ENCODE measurements around the gene CACNG7.
"Not testable (repeated sequence)": the region's sequence is repeated elsewhere in the genome, so short reads cannot be mapped to it uniquely, and the experiment has no call there.

Gene CACNG7

GRCh38 chr19:53906211-53907192, 2.6 kb upstream of the CACNG7 start:
- no peak for DNase-seq

DNA sequence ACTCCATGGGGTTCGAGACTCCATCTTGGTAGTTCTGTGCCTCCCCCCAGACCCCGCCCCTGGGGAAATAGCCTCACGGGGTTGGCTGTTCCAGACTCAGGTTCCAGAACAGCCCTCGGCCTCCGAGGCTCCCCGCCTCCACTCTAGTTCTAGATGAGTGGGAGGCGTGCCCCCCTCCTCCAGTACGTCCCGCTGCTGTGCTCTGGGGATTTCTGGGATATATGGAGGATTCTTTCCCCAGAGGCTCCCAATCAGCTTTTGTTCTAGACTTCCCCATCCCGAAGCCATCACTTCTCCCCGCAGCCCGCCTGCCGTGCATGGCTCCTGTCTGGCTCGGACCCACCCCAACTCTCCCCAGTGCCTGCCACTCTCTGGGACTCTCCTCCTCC, 1.9 kb upstream of the CACNG7 start:
- DNase-seq = no peak

DNA sequence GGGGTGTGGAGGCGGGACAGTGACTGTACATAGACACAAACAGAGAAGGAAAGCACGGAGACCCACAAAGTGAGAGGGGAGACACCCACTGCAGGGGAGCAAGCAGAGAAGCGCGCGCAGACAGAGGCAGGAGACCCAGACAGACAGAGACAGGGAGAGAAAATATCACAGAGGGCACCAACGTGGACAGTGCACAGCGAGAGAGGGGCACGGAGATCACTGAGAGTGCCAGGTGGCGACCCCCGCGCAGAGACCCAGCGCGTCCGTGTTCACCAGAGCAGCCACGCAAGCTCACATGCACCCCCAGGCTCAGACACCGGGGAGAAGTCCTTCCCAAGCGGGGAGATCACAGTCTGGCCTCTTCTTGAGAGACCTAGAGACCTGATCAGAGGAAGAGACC, 1.4 kb upstream of the CACNG7 start:
- no peak for DNase-seq

DNA sequence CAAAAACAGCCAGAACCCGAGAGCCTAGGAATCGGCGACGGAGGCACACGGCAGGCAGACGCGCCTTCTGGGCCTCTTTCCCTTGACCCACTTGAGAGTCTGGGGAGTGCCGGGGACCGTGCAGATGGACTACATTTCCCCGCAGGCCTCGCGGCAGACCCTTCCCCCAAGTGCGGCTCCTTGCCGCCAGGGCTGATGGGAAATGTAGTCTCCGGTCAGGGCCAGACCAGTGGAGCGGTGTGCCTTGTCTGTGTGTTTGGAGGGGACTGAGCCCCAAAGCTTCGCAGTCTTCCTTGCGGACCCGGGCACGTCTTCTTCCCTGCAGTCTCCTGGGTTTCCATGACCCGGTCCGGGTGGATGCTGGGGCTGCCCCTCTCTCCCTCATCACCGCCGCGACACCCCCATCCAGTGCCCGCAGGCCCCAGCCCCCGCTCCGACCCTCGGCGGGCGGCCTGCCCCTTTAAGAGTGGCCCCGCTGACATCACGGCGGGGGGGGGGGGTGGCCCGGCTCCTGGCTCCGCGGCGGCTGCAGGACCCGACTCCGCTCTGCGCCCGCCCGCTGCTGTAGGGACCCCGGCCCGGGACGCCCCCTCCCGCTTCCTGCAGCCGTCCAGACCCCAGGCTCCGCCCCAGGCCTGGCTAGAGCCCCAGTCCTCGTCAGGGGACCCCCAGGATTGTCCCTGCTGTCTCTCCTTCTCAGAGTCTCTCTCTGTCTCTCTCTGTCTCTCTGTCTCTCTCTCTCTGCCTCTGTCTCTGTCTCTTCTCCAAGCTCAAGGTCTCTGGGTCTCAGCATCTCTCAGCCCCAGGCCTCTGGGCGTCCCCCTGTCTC, 758 bp upstream of the CACNG7 start:
- no peak for DNase-seq

GRCh38 chr19:53909471-53910169, 542 bp downstream of the CACNG7 start:
- DNase-seq = no peak

DNA sequence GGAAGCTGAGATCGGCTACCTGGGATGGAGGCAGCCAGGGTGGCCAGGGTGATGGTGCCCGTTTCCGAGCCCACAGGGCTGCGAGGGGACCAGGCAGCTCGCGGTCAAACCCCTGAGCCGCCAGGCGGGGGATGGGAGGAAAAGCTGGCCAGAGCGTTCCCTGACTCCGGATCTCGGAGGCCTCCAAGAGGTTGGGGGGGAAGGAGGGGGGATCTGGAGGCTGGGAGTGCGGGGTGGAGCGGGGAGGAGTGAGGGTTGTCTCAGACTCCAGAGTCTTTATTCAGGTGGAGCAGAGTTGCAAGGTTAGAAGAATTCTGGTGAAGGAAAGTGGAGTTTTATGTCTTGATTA, 1.1 kb downstream of the CACNG7 start:
- DNase-seq = no peak

GRCh38 chr19:53912653-53913052, 3.6 kb downstream of the CACNG7 start:
- no peak for DNase-seq

DNA sequence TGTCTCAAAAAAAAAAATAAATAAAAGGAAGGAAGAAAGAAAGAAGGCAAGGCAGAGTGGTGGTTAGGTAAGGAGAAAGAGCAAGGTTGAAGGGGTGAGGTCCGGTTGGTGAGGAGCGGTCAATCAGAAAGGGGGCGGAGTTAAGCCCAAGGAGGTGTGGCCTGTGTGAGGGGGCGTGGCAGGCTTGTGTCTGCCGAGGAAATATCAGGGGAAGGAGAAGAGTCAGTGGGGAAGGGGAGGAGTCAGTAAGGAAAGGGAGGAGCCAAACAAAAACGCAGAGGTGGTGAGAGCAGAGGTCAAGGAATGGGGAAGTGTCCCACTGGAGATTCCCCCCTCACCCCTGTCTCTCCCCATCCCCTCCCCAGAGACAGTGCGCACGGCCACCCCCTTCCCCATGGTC, 5.9 kb downstream of the CACNG7 start:
- no peak for DNase-seq

DNA sequence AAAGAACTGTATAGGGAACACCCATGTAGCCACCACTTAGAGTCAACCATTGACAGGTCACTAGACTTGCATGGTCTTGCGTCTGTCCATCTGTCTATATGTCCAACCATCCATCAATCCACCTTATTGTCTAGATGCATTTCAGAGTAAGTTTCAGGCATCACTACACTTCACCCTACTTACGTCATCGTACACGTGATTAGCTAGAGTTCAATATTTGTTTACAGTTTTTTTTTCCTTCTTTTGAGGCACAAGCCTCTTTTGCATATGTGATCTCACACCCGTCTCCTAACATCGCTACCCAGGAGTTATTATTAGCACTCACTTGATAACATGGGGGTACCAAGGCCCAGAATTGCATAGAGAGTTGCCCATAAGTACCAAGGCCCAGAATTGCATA, 6.9 kb downstream of the CACNG7 start:
- no peak for DNase-seq

DNA sequence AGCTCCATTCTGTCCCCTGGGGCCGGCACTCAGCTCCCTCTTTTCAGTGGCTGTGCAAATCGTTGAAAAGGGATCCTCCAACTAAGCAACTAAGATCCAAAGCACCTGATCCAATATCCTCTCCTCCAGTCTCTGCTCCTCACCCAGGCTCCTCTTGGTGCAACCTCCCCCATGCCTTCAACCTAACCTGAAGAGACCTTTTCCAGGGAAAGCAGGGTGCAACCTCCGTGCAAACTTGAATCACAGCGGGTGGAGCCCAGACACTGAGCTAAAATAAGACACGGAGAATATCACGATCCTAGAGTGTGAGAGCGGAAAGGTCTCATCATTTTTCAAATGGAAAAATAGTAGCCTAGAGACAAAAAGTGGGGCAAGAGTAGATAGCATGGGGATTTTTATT, 8.3 kb downstream of the CACNG7 start:
- DNase-seq = no peak

GRCh38 chr19:53927739-53928138, 18.7 kb downstream of the CACNG7 start:
- DNase-seq = no peak

- DNase-seq = no peak
Measured at GRCh38 chr19:53936029-53936428, 27.0 kb downstream of the CACNG7 start.

GRCh38 chr19:53942001-53942786, 33.1 kb downstream of the CACNG7 start:
- no peak for DNase-seq

DNA sequence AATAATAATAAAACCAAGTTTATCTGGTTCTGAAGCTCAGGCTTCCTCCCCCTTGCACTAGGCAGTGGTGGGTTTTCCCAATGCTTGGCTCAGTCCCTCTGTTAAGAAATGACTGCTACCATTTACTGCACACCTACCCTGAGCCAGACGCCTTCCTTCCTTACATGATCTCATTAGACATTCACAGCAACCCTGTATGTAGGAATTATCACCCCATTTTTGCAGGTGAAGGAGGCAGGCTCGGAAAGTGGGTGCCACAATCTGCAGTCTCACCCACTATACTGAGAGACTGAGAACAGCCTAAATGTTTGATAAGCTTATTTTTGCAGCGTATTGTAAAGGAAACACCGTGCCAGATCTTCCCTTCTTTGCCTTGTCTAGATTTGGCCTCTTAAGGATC, 35.3 kb downstream of the CACNG7 start:
- no peak for DNase-seq

GRCh38 chr19:53944933-53945332, 35.9 kb downstream of the CACNG7 start:
- DNase-seq = no peak

GRCh38 chr19:53945441-53945840, 36.4 kb downstream of the CACNG7 start:
- no peak for DNase-seq

DNA sequence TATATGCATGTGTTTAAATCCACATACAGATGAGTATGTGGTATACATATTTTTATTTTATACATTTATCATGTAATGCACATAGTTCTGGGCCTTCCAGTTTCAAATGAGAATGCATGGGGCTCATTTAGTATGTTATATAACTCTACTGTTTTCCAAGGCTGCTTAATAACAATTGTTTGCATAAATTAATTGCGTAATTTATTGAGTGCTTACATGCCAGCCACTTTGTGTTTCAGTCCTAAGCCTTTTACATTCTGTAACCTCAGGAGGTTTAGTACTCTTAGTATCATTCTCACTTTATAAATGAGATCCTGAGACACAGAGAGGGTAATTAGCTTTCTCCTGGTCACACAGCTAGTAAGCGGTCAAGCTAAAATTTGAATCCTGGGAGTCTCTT, 36.9 kb downstream of the CACNG7 start:
- no peak for DNase-seq

DNA sequence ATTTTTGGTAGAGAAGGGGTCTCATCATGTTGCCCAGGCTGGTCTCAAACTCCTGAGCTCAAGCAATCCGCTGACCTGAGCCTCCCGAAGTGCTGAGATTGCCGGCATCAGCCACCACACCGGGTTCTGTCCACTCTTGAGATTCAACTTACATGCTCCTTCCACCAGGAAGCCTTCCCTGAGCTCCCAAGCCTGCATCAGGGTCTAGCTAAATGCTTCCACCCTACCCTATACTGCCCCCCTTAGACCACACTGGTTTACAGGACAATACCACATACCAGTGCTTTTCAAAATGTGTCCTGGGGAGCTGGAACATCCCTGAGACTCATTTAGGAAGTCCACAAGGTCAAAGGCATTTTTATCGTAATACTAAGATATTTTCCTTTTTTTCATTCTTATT, 38.5 kb downstream of the CACNG7 start:
- no peak for DNase-seq

DNA sequence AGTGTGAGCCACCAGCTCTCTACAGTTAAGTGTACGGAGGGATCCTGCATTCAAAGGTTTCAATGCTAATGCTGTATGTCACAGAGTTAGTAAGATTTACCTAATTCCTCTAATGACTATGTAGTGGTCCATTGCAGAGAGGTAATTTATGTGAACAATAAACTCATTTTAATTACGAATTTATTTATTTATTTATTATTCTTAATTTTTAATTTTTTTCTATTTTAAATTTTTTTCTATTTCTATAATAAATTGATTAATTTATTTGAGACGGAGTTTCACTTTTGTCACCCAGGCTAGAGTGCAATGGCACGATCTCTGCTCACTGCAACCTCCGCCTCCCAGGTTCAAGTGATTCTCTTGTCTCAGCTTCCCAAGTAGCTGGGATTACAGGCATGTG, 39.5 kb downstream of the CACNG7 start:
- not testable (repeated sequence) for DNase-seq

DNA sequence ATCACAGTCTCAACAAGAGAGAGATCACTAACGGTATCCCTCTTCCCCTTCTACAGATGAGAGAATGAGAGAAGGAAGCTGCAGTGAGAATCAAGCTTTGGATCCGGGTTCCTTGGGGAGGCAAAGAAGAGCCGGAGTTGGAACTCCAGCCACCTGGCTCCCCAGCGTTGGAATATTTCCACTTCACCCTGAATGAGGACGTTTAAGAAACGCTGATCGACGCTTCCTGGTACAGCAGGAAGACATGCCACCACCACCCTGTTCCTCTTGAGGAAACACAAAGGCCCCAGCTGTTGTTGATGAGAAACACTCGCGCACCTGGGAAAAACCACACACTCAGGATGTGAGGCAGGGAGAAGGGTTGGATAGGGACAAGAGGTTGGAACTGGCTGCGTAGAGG, 42.4 kb downstream of the CACNG7 start:
- no peak for DNase-seq

- no peak for DNase-seq
Measured at GRCh38 chr19:53951947-53952346, 42.9 kb downstream of the CACNG7 start.

DNA sequence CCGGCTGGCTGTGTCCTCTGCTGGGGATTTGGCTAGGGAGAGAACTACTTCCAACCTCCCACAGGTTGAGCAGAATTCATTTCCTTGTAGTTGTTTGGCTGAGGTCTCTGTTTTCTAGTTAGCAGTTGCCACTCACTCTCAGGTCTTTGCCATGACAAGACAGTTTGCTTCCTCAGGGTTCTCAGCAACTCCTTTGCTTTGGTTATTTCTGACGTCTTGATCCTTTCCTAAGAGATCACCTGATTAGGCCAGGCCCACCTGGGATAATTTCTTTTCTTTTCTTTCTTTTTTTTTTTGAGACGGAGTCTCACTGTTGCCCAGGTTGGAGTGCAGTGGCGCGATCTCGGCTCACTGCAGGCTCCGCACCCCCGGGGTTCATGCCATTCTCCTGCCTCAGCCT, 44.3 kb downstream of the CACNG7 start:
- DNase-seq = no peak

Measured in NCI-H187 (cell line).